Ramos (cell line): Measurements from ENCODE around the gene ATP5PB.

ENCODE experiments used
- in situ Hi-C: fragments of 300-500 bp; cut with MboI; formaldehyde crosslinking; loops from one replicate; pipeline ENCODE4 v1.14.3; 2022; ENCODE audit warnings: low sequenced_read_pairs; ENCODE audit not compliant: unreplicated experiment

The ATP5PB gene

GRCh38 chr1:111499026-111499785, 49.9 kb downstream of the ATP5PB start:
- in situ Hi-C loops = loop anchor here (25.0 kb wide), 1 partner anchor 863 kb away; no protein-coding TSS in a partner anchor

- in situ Hi-C loops = no loop called here
These were observed 52.4 kb downstream of the ATP5PB start for GRCh38 chr1:111501645-111502044.

GRCh38 chr1:111503585-111504060, 54.4 kb downstream of the ATP5PB start, which contains the start of the genes ADORA3 and TMIGD3:
Gene ADORA3, minus strand, starts transcription at chr1:111503633. Its CDS starts 279 bp downstream, at chr1:111503354.
Gene TMIGD3, minus strand, starts transcription at chr1:111503633. Its CDS starts 279 bp downstream, at chr1:111503354.
- in situ Hi-C loops = no loop called here

GRCh38 chr1:111504097-111504496, 54.8 kb downstream of the ATP5PB start:
- in situ Hi-C loops = no loop called here

- in situ Hi-C loops = loop anchor here (5.0 kb wide), 1 partner anchor 247 kb away; no protein-coding TSS in a partner anchor
These were observed 56.4 kb downstream of the ATP5PB start for GRCh38 chr1:111505641-111506119.

DNA sequence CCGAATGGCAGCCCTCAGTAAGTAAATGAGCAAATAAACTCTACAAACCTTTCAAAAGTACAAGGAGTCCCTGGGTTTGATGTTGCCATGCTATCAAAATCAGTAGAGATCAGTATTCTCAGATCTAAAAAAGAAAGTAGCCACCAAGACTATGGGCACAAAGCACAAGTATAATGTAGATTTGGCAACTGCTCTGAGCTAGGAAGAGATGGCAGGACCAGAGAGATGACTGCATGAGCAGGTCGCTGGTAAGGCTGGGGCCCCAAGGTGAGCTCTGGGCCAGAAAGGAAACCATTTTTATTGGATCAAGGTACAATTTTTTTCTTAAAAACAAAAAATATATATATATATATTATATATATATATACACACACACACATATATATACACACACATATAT, 57.3 kb downstream of the ATP5PB start:
- in situ Hi-C loops = loop anchor here (5.0 kb wide), 1 partner anchor 246 kb away; no protein-coding TSS in a partner anchor

DNA sequence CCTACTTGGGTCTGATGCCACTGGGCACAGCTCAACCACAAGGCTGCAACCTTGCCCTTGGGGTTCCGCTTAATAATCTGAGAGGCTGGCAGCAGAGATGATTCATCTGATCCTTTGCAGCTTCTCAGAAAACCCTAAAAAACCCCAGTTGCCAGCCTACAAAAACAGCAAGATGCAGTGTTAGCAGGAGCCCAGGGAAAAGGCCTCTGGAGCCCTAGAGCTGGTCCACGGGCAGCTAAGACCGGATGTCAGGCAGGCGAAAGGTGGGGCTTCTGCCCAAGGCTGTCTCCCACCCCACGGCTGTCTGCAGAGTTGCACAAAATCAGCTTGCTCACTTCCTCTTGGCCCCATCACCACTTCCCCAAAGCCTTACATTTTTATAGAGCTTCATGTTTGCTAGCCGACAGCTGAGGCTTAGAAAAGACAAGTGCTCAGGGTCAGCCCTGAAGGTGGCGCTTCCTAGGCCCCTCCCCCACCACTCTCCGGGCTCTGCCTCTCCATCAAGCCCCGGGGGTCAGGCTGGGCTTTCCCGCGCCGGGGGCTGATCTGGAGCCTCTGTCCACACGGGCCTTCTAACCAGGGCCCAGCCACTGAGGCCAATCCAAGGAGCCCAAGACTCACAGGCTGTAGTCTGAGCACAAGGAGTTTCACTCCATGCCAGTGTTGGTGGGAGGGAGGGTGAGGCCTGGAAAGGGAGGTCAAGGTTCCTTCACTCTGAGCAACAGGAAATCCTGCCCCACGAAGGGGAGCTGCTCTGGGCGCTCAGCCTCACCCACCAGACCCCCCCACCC, 58.3 kb downstream of the ATP5PB start:
- in situ Hi-C loops = loop anchor here (5.0 kb wide), 1 partner anchor 245 kb away; no protein-coding TSS in a partner anchor

DNA sequence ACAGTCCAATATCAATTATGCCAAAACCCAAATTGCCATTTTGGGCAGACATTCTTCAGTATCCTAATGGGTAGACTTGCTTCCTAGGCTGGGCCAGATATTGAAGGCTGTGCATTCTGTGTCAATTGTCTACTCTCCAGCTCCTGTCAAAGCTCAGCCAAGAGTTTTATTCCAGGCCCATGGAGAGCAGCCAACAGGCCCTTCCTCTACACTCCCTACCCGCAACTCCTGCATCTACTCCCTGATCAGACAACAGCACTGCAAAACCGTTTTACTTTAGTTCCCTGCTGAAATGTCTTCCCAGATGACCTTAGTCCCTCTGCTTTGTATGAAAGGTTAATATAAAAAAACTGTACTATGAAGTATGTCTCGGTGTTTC, 60.7 kb downstream of the ATP5PB start:
- in situ Hi-C loops = loop anchor here (5.0 kb wide), 1 partner anchor 242 kb away; no protein-coding TSS in a partner anchor

GRCh38 chr1:111511370-111511769, 62.1 kb downstream of the ATP5PB start:
- in situ Hi-C loops = no loop called here
